Stromal cell of bone marrow (primary cell): ENCODE results near the gene C5.

ENCODE experiments used
- DNase-seq: peaks from one replicate; pipeline ENCODE4 v3.0.0-alpha.2; 2012; ENCODE audit warnings: low read depth

C5 gene

DNA sequence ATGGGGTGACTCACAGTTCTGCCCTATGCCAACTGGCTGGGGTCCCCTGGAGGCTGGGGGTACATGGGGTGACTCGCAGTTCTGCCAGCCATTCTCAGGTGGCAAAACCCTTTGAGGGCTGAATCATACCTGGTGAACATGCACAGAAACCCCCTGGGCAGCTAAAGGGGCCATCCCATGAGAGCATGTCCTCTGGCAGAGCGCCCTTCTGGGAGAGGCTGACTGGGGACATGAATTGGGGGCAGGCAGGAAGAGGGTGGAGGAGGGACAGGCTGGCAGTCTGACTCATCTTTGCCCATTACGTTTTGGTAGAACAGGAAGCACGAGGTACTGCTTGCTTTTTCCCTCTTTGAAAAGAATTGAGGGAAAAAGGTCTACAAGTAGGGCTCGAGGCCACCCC is 140.2 kb downstream of the C5 start:
- DNase-seq = no peak

DNA sequence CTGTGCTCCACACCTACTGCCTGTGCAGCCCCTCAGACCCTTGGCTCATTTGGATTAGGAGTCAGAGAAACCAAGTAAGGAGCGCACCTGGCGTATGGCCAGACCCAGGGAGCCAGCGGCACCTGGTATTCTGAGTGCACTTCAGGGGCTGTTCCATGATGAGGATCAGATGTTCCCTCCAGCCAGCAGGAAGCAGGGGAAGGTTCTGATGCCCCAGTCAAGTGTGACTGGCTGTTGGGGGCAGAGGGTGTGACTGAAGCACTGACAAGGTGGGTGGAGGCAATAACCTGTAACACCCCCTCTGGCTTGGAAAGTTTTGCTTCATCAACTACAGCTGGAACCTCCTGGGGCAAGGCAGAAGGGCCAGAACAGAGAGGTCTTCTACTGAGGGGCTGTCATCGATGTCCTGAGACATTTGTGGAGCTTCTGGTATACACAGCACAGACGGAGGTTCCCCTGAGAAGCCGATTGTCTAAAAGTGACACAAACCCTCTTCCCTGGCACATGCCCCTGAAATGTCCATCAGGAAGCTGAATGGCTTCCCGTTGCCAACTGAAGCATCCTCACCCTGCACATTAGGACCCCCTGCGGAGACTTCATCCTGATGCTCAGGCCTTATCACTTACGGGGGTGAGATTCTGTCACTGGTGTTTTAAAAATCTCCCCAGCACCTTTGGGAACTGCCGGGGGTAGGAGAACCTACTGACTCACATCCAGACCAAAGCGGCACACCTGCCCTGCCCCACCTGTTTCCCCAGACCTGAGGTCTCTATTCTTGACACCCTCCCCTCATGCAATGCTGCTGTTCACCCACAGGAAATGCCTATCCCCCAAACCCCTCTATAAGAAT is 144.5 kb downstream of the C5 start:
- no peak for DNase-seq

DNA sequence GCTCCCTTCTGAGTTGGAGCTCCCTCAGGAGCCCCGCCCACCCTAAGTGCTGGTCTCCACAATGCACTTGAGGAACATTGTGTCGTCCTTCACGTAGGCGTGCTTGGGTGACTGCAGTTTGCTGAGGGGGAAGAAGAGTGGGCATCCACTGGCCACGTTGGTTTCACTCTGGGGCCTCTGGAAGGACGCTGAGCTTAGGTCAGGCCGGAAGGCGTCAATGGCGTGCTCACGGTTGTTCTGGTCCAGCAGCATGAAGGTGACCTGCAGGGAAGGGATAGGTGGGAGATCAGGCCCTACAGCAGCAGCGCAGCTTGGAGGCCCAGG is 145.1 kb downstream of the C5 start:
- DNase-seq = no peak

DNA sequence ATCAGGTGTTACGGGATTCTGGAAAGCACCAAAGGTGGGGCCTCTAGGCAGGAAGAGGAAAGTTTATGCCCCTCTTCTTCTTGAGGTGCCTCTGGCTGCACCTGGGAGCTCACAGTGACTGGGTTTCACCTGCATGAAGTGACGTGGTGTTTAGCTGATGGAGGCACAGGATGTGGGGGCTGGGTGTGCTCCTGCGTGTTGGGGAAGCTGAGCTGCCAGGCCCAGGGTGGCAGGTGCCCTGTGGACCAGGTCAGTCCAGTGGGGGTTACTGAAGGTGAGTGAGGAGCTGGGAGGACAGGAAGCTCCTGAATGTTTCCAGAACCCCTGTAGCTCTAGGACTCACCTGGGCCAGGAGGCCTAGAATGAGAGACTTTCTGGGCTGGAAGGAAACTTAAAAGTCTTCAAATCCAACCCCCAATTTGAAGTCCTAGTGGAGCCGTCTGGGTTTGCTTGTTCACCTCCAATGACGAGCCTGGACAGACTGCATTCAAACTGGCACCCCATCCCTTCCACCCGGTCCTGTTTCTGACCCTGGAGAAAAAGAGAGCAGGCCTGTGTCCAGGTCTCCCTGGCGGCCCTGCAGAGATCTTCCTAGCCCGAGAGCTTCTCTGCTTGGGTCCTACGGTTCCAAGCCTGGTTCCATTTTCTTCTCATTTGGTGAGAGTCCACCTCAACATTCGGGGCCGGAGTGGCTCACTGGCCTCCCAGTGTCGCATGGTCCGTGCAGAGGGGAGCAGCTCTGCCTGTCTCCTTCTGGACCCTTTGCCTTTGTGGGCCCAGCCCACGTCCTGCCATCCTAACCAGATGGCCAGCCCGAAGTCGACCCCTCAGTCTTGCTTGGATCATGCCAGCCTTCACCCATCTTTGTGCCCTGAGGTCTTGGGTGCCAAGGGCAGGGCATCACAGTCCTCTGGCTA is 145.8 kb downstream of the C5 start:
- DNase-seq = no peak

DNA sequence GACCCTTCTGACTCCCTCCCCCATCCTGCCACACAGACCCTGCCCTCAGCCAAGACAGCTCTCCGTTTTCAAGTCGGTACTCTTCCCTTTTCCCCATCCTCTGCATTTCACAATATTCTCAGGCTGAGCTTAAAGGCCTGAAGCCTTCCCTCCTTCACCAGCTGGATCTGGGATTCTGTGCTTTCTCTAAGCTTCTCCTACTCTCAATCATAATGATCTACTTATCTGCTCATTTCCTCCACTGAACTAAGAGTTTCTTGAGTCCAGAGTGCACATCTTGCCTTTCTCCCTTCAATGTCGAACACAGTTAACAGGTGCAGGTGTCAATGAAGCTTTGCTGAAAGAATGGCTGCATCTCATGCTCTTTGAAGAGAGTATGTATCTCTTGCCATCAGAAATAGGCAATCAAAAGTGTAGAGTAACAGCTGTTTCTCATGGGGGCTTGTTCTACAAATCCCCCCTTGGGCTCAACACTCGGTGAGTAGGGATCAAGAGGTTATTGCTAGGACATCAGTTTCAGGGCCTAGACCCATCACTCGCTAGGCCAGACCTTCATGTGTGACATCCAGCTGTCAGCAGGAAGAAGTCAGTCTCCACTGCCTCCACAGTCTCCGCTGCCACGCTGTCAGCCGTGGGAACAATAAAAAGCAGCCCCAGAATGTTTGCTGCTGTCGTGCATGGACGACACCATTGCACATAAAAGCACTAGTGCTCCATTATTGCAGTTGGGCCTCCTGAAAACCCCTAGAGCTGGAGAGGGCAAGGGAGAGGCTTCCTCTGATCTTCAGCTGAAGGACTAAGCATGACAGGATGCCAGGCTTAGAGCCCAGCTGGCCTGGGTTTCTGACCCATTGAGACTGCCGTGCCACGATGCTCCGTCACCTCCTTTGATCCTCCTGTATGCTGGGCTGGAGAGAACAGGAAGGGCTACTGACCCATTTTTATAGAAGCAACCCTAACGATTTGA is 147.2 kb downstream of the C5 start:
- no peak for DNase-seq
